RWPE2 (cell line): ENCODE results near the gene FMNL2.
"Not testable (repeated sequence)": the region's sequence is repeated elsewhere in the genome, so short reads cannot be mapped to it uniquely, and the experiment has no call there.

Source experiments
- ATAC-seq: fragments of 200-7000 bp; cut with Tn5 transposase; 3 replicates; pipeline ENCODE4 v1.9.1; 2021; ENCODE audit warnings: low read depth
- DNase-seq: peaks from one replicate; pipeline ENCODE4 v3.0.0-alpha.2; 2020; ENCODE audit warnings: low spot score
- H3K27ac ChIP-seq: fragments of 450-650 bp; 2 replicates; pipeline ENCODE4 v1.5.1; 2017; ENCODE audit warnings: mild to moderate bottlenecking; ENCODE audit not compliant: poor library complexity, severe bottlenecking
- H3K27me3 ChIP-seq: fragments of 250-450 bp; sonication (Bioruptor Pico); 2 replicates; pipeline ENCODE4 v1.5.1; 2021; ENCODE audit warnings: mild to moderate bottlenecking, moderate library complexity; ENCODE audit not compliant: insufficient read depth, poor library complexity, severe bottlenecking
- H3K36me3 ChIP-seq: fragments of 250-450 bp; sonication (Bioruptor Pico); 2 replicates; pipeline ENCODE4 v1.5.1; 2020; ENCODE audit warnings: low read depth, mild to moderate bottlenecking, moderate library complexity
- H3K4me1 ChIP-seq: fragments of 250-450 bp; sonication (Bioruptor Pico); 2 replicates; pipeline ENCODE4 v1.5.1; 2021; ENCODE audit warnings: mild to moderate bottlenecking, moderate library complexity; ENCODE audit not compliant: insufficient read depth, poor library complexity, severe bottlenecking
- H3K4me3 ChIP-seq: fragments of 250-450 bp; sonication (Bioruptor Pico); 2 replicates; pipeline ENCODE4 v1.5.1; 2021; ENCODE audit warnings: mild to moderate bottlenecking, moderate library complexity; ENCODE audit not compliant: severe bottlenecking
- H3K9me3 ChIP-seq: fragments of 250-450 bp; sonication (Bioruptor Pico); 2 replicates; pipeline ENCODE4 v1.5.1; 2021; ENCODE audit warnings: mild to moderate bottlenecking, moderate library complexity; ENCODE audit not compliant: severe bottlenecking
- TF ChIP-seq, protein P1 (sequence below): fragments of 450-650 bp; IDR thresholded peaks from one replicate; pipeline ENCODE4 v1.5.1; 2017; ENCODE audit warnings: mild to moderate bottlenecking, moderate library complexity; ENCODE audit not compliant: poor library complexity, severe bottlenecking

The FMNL2 gene

DNA sequence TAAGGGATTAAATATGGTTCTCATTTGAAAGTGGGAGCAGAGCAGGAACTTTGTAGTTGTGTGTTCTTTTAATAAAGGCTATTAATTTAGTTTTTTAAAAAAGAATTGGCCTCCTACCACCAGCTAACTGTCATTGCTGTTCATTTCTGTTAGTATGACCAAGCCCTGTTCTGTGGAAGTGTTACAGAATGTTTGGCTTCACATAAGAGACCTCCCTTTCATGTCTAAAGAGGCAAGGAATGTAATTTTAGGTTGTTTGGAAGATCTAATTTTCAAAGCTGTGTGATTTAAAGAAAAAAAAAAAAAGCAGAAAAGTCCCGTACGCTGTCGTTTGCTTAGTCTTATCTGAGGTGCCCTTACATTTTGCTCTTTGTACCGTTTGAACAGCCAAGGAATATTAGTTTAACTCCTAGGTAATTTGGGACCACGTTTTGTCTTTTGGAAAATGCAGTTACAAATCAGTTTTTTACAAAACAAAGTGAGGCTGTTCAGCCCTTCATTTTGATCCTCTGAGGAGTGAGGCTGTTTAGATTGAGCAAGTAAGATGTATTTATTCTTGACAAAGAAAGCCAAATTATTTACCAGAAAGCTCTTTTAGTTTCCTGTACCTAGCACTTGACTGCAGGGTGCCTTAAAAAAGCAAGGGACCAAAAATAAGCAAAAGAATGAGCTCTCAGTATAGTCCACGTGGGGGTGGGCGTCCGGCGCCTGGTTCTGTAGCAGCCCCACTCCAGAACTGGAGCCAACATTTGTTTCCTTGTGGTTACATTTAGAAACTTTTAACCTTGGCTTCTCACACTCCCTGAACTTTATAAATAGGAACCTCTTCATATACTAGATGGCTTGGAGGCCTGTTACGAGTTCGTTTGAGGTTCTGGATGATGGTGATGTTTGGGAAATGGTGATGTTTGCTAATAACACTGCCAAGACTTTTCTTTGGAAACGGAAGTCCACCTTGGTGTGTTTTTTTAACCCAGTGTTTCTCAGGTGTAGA is 136.2 kb downstream of the FMNL2 start:
- no peak for ATAC-seq
- Histone ChIP-seq H3K4me1 (peaks cover 63% of the 10 kb centered on the region), H3K9me3 (no peaks in the 10 kb centered on the region), H3K27me3 (no peaks in the 10 kb centered on the region), H3K27ac (no peak overlapping the region), H3K4me3 (no peak overlapping the region), H3K36me3 (no peaks in the 10 kb centered on the region)
- TF ChIP-seq, protein P1, sequence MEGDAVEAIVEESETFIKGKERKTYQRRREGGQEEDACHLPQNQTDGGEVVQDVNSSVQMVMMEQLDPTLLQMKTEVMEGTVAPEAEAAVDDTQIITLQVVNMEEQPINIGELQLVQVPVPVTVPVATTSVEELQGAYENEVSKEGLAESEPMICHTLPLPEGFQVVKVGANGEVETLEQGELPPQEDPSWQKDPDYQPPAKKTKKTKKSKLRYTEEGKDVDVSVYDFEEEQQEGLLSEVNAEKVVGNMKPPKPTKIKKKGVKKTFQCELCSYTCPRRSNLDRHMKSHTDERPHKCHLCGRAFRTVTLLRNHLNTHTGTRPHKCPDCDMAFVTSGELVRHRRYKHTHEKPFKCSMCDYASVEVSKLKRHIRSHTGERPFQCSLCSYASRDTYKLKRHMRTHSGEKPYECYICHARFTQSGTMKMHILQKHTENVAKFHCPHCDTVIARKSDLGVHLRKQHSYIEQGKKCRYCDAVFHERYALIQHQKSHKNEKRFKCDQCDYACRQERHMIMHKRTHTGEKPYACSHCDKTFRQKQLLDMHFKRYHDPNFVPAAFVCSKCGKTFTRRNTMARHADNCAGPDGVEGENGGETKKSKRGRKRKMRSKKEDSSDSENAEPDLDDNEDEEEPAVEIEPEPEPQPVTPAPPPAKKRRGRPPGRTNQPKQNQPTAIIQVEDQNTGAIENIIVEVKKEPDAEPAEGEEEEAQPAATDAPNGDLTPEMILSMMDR = no peak
- DNase-seq = no peak

DNA sequence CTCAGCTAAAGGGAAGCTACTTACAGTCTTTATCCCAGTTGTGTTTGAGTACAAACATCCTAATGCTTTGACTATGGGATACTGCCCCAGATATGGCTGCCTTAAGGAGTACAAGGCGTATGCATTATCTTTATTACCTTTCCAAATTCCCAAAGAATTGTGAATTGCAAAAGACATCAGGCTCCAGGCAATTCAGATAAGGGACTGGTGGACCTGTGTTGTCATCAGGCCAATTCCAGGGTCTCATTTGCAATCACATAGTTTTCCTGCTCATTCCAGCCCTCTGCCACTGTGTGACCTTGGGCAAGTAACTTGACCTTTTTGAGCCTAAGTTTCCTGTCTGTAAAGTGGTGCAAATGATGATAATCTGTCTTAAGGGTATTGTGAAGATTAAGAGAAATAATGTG is 137.5 kb downstream of the FMNL2 start:
- Histone ChIP-seq H3K9me3 (no peaks in the 10 kb centered on the region), H3K36me3 (no peaks in the 10 kb centered on the region), H3K4me1 (peaks cover 53% of the 10 kb centered on the region), H3K4me3 (no peak overlapping the region), H3K27ac (no peak overlapping the region), H3K27me3 (no peaks in the 10 kb centered on the region)
- TF ChIP-seq, protein P1 = no peak
- ATAC-seq (no peak), DNase-seq (no peak)

DNA sequence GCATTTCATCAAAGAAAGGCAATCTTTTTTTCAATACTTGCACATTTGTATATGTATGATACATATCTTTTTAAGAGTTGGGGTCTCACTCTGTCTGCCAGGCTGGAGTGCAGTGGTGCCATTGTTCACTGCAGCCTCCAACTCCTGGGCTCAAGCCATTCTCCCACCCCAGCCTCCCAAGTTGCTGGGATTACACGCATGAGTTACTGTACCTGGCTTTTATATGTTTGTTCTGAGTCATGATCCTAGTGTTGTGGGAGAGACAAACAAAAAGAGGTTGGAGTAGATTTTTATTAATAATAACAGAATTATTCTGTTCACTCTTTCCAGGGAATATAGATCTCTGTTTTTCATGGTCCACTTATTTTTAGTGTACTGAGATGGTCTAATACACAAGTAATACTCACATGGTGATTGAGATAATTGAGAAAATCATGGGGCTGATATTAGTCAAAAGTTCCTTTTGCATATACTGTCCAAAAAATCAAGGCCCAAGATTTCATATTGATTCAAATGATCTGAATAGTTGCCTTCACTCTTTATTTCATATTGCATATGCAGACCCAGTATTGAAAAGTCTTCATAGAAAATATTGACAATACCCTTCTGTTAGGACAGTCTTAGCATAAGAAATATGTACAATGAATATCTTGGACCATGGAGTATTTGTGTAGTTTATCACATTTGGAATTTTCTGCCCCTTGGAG is 138.3 kb downstream of the FMNL2 start:
- Histone ChIP-seq H3K27ac (no peak overlapping the region), H3K4me3 (no peak overlapping the region), H3K9me3 (no peaks in the 10 kb centered on the region), H3K36me3 (no peaks in the 10 kb centered on the region), H3K27me3 (no peaks in the 10 kb centered on the region), H3K4me1 (peaks cover 50% of the 10 kb centered on the region)
- TF ChIP-seq, protein P1 = no peak
- DNase-seq (no peak), ATAC-seq (peak; percentile 69)

GRCh38 chr2:152474523-152474922 is 139.5 kb downstream of the FMNL2 start:
- not testable (repeated sequence) for H3K4me3 ChIP-seq, H3K9me3 ChIP-seq, H3K36me3 ChIP-seq, H3K27me3 ChIP-seq, H3K27ac ChIP-seq, ATAC-seq, DNase-seq
- H3K4me1 ChIP-seq = peaks cover 38% of the 10 kb centered on the region

DNA sequence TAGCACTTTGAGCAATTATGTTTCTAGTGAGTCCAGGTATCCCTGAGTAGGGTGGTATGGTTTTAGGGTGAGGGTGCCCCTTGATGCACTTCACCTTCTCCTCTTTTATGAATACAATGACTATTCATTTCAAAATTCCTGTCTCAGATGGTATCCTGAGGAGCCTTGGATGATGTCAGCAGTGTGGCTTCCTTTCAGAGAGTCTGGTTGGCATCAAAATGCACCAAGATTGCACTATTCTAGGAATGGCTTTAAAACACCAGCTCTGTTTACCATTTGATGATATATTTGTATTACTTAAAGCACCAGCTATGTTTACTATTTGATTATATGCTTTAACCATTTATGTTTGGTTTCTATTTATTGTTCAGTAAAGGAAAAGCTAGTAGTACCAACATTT is 141.0 kb downstream of the FMNL2 start:
- ATAC-seq = no peak
- Histone ChIP-seq H3K9me3 (no peaks in the 10 kb centered on the region), H3K27me3 (no peaks in the 10 kb centered on the region)

More for the DNA sequence above, 141.0 kb downstream of the FMNL2 start:
- no peak for DNase-seq
- TF ChIP-seq, protein P1 = no peak
- Histone ChIP-seq H3K27ac (no peak overlapping the region), H3K4me1 (peaks cover 32% of the 10 kb centered on the region), H3K4me3 (no peak overlapping the region), H3K36me3 (no peaks in the 10 kb centered on the region)
